Measurements from ENCODE around the gene DOCK9. TPM values are rescaled to one million over a fixed set of nuclear protein-coding genes. Genes with fewer than 3 reads are reported as not detected.

Gene DOCK9
- total and polyA plus RNA-seq, 2 donors (not counting 3 experiments of a cell fraction or from before 2014, with no cell fraction given) = 147 to 323 TPM

GRCh38 chr13:98752467-98753290, 225.2 kb downstream of the DOCK9 start, which contains the start of gene SLC15A1:
Gene SLC15A1 (minus strand): TSS chr13:98752672. CDS start chr13:98752598, 74 bp downstream.
- no peak within 1 kb of the TSS for H3K27ac ChIP-seq (ENCODE audit: insufficient read depth, low read depth, low read length)
- H3K4me1 ChIP-seq (ENCODE audit: control insufficient read depth, extremely low read depth, insufficient read depth, low read length) = peaks cover 4% of the 10 kb centered on the region
- dilution Hi-C loops (cut with MboI; ENCODE audit: extremely low pct_ligation_motif_present, low sequenced_read_pairs) (no loop called here), intact Hi-C loops (cut with micrococcal nuclease) (no loop called here)
- BruUV-seq (replicated peaks) = no TSS peak
- peaks cover 16 to 29% of the 10 kb centered on the region in 2 experiments for H3K27me3 ChIP-seq (ENCODE audit: control insufficient read depth in 2 of 2, insufficient read depth in 2 of 2, low read length in 2 of 2)
- H3K79me2 ChIP-seq (ENCODE audit: control insufficient read depth, insufficient read depth, low read length) = no peaks in the 10 kb centered on the region
- no peaks in the 10 kb centered on the region for H4K20me1 ChIP-seq (replicated peaks; ENCODE audit: control insufficient read depth, extremely low read depth, insufficient read depth, low read length)
- peak; percentile 37 for FAIRE-seq
- ChIA-PET CTCF (no interaction called here), POLR2A (no interaction called here)
- H3K9me3 ChIP-seq (replicated peaks; ENCODE audit: control insufficient read depth, insufficient read depth, low read length) = no peaks in the 10 kb centered on the region
- TF ChIP-seq FOS (IDR thresholded peaks at IDR 0.05; ENCODE audit: borderline replicate concordance, insufficient read depth, low read length) (no peak), EZH2 (IDR thresholded peaks at IDR 0.05; ENCODE audit: borderline replicate concordance, low read depth, low read length, severe bottlenecking) (peak; percentile 87), MYC (IDR thresholded peaks at IDR 0.05; ENCODE audit: low read depth, low read length) (no peak)
- H2AFZ ChIP-seq (ENCODE audit: low read depth, low read length) = peak within 1 kb of the TSS; percentile 65
- no peak within 1 kb of the TSS for H3K9ac ChIP-seq (replicated peaks; ENCODE audit: extremely low read depth, insufficient read depth, low read length)
- peak within 1 kb of the TSS; percentile 39 for H3K4me2 ChIP-seq (ENCODE audit: insufficient read depth, low read length)
- no peaks in the 10 kb centered on the region for H3K36me3 ChIP-seq (ENCODE audit: control insufficient read depth in 2 of 2, extremely low read depth in 1 of 2, insufficient read depth in 2 of 2, low read length in 2 of 2)
- no peak for DNase-seq (ENCODE audit: low read depth, low spot score)
- H3K9me1 ChIP-seq (replicated peaks; ENCODE audit: control insufficient read depth, extremely low read depth, insufficient read depth, low read length) = no peaks in the 10 kb centered on the region
- H3K4me3 ChIP-seq (replicated peaks in 1 of 3; ENCODE audit: insufficient read depth in 1 of 3, low read depth in 1 of 3, low read length in 3 of 3) = peak within 1 kb of the TSS in 1 of 3 experiments; percentile 17

DNA sequence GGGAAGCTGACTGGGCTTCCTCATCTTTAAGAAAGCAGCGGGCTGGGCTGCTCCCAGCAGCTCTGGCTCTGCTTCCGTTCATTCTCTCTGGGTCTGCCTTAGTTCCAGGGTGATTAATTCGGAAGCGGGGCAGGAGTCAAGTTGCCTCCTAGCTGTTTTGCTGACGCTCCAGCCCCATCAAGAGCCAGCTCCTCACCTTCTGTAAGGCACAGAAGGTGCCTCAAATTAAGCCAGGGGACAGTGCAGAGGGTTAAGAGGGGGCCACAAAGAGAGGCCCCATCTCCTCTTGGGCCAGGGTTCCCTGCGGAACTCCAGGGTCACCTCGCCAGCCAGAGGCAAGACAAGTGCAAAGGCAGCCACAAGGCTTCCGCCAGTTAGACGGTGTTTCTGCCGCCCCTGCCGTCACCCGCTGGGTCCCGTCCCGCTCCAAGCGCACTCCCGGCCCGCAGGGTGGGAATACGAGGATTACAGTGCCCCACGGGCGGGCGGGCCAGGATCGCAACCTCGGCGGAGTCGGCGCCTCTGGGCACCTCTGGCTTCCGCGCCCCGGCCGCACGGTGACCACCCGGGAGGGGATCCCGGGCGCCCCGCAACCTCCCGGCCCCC, 225.9 kb downstream of the DOCK9 start:
- H3K4me1 ChIP-seq (ENCODE audit: control insufficient read depth, extremely low read depth, insufficient read depth, low read length) = peaks cover 4% of the 10 kb centered on the region
- no peak overlapping the region for H3K9ac ChIP-seq (replicated peaks; ENCODE audit: extremely low read depth, insufficient read depth, low read length)
- peak overlapping the region in 1 of 3 experiments; percentile 17 for H3K4me3 ChIP-seq (replicated peaks in 1 of 3; ENCODE audit: insufficient read depth in 1 of 3, low read depth in 1 of 3, low read length in 3 of 3)
- H2AFZ ChIP-seq (ENCODE audit: low read depth, low read length) = peak overlapping the region; percentile 65
- CTCF ChIA-PET = no interaction called here
- DNase-seq (ENCODE audit: low read depth, low spot score) (peak; percentile 24), FAIRE-seq (peak; percentile 64)
- H3K9me3 ChIP-seq (replicated peaks; ENCODE audit: control insufficient read depth, insufficient read depth, low read length) = no peaks in the 10 kb centered on the region
- TF ChIP-seq MAX (IDR thresholded peaks at IDR 0.05; ENCODE audit: insufficient read depth, insufficient read length) = no peak
- TF ChIP-seq EZH2 (IDR thresholded peaks at IDR 0.05; ENCODE audit: borderline replicate concordance, low read depth, low read length, severe bottlenecking) = peak; percentile 89
- no peak for TF ChIP-seq POLR2A (IDR thresholded peaks at IDR 0.05; ENCODE audit: low read depth, low read length)
- no peak for TF ChIP-seq POLR2AphosphoS5 (IDR thresholded peaks at IDR 0.05; ENCODE audit: insufficient read depth, low read depth, low read length)
- POLR2A ChIA-PET = interaction anchor here (0.6 kb wide), 1 partner anchor 351 kb away, joined by 3 read pairs; no protein-coding TSS in a partner anchor
- no peak overlapping the region for H3K27ac ChIP-seq (ENCODE audit: insufficient read depth, low read depth, low read length)
- intact Hi-C loops (cut with micrococcal nuclease) (no loop called here), dilution Hi-C loops (cut with MboI; ENCODE audit: extremely low pct_ligation_motif_present, low sequenced_read_pairs) (no loop called here)
- H3K79me2 ChIP-seq (ENCODE audit: control insufficient read depth, insufficient read depth, low read length) = no peaks in the 10 kb centered on the region
- peaks cover 16 to 29% of the 10 kb centered on the region in 2 experiments for H3K27me3 ChIP-seq (ENCODE audit: control insufficient read depth in 2 of 2, insufficient read depth in 2 of 2, low read length in 2 of 2)
- H3K36me3 ChIP-seq (ENCODE audit: control insufficient read depth in 2 of 2, extremely low read depth in 1 of 2, insufficient read depth in 2 of 2, low read length in 2 of 2) = no peaks in the 10 kb centered on the region
- BruUV-seq (replicated peaks) = no TSS peak
- no peaks in the 10 kb centered on the region for H3K9me1 ChIP-seq (replicated peaks; ENCODE audit: control insufficient read depth, extremely low read depth, insufficient read depth, low read length)
- no peaks in the 10 kb centered on the region for H4K20me1 ChIP-seq (replicated peaks; ENCODE audit: control insufficient read depth, extremely low read depth, insufficient read depth, low read length)
- peak overlapping the region; percentile 39 for H3K4me2 ChIP-seq (ENCODE audit: insufficient read depth, low read length)

All from endothelial cell of umbilical vein (primary cell).